Measurements from ENCODE around the gene UBB. TPM values are rescaled to one million over a fixed set of nuclear protein-coding genes. Genes with fewer than 3 reads are reported as not detected.
"Not testable (repeated sequence)": the region's sequence is repeated elsewhere in the genome, so short reads cannot be mapped to it uniquely, and the experiment has no call there.

The UBB gene
- polyA plus RNA-seq, 3 donors = 1,176 to 1,365 (median 1,282) TPM

- peaks cover 29 to 40% of the 10 kb centered on the region in 2 donors for H3K4me1 ChIP-seq (ENCODE audit: control insufficient read depth in 1 of 2, insufficient read depth in 2 of 2, low read length in 2 of 2)
- H3K9me3 Mint-ChIP-seq = no peaks in the 10 kb centered on the region
- intact Hi-C loops (cut with micrococcal nuclease) = loop anchor here (5.0 to 10.0 kb wide), 3 partner anchors 131 to 169 kb away; partner anchors contain the start of genes NCOR1 (in 1 of the 2) and PIGL (in 1 of the 2)
These were observed 2.9 kb downstream of the UBB start for GRCh38 chr17:16383772-16384287.

GRCh38 chr17:16384557-16384956, 3.7 kb downstream of the UBB start:
- 20% methylated on average over 1 of the region's 5 CpGs for WGBS (ENCODE audit: insufficient coverage)
- H2AFZ ChIP-seq (ENCODE audit: insufficient read depth, low read depth, low read length, poor library complexity, severe bottlenecking) = no peak overlapping the region
- intact Hi-C loops (cut with micrococcal nuclease) = loop anchor here (5.0 to 10.0 kb wide), 3 partner anchors 130 to 170 kb away; partner anchors contain the start of genes NCOR1 (in 1 of the 2) and PIGL (in 1 of the 2)
- H3K9me3 ChIP-seq (replicated peaks in 1 of 2; ENCODE audit: control insufficient read depth in 1 of 2, insufficient read depth in 1 of 2, low read length in 2 of 2) = no peaks in the 10 kb centered on the region
- H3K27me3 ChIP-seq (ENCODE audit: control insufficient read depth in 2 of 2, insufficient read depth in 2 of 2, low read length in 2 of 2) = peaks cover 0 to 8% of the 10 kb centered on the region in 2 donors
- Mint-ChIP-seq H3K9me3 (no peaks in the 10 kb centered on the region), H3K4me3 (no peak overlapping the region), H3K27me3 (ENCODE audit: low read depth in 3 of 3) (peaks cover 13 to 32% (median 19%) of the 10 kb centered on the region in 3 donors), H3K4me1 (peaks cover 37% of the 10 kb centered on the region), H3K36me3 (peaks cover 22% of the 10 kb centered on the region in 2 donors), H3K27ac (peak overlapping the region in 1 of 7 donors; percentile 46)
- H3K4me1 ChIP-seq (ENCODE audit: control insufficient read depth in 1 of 2, insufficient read depth in 2 of 2, low read length in 2 of 2) = peaks cover 29 to 40% of the 10 kb centered on the region in 2 donors
- H3K79me2 ChIP-seq (ENCODE audit: insufficient read depth, low read length) = peaks cover 27% of the 10 kb centered on the region
- no peak overlapping the region for H3K4me3 ChIP-seq (replicated peaks in 1 of 3; ENCODE audit: low read depth in 2 of 3, low read length in 3 of 3)
- no peak for DNase-seq
- H4K20me1 ChIP-seq (ENCODE audit: insufficient read depth, low read length) = peaks cover 31% of the 10 kb centered on the region
- no peak overlapping the region for H3K4me2 ChIP-seq (replicated peaks; ENCODE audit: extremely low read depth, low read length, poor library complexity, severe bottlenecking)
- peaks cover 17 to 20% of the 10 kb centered on the region in 2 donors for H3K36me3 ChIP-seq (replicated peaks in 1 of 2; ENCODE audit: control insufficient read depth in 1 of 2, insufficient read depth in 2 of 2, low read length in 2 of 2)
- no peak overlapping the region for H3K27ac ChIP-seq (ENCODE audit: low read depth in 1 of 2, low read length in 2 of 2)
- no peak overlapping the region for H3K9ac ChIP-seq (ENCODE audit: insufficient read depth, low read length, poor library complexity, severe bottlenecking)
- TF ChIP-seq CTCF (IDR thresholded peaks at IDR 0.05) = no peak

More at GRCh38 chr17:16383772-16384287, 2.9 kb downstream of the UBB start:
- no peak overlapping the region for H3K27ac ChIP-seq (ENCODE audit: low read depth in 1 of 2, low read length in 2 of 2)
- Mint-ChIP-seq H3K4me1 (peaks cover 37% of the 10 kb centered on the region), H3K36me3 (peaks cover 22% of the 10 kb centered on the region in 2 donors), H3K4me3 (no peak overlapping the region), H3K27ac (peak overlapping the region in 2 of 7 donors; percentile 29 to 54), H3K27me3 (ENCODE audit: low read depth in 3 of 3) (peaks cover 13 to 28% (median 19%) of the 10 kb centered on the region in 3 donors)
- no peak for DNase-seq
- no peak overlapping the region for H3K4me3 ChIP-seq (replicated peaks in 1 of 3; ENCODE audit: low read depth in 2 of 3, low read length in 3 of 3)
- H3K9ac ChIP-seq (ENCODE audit: insufficient read depth, low read length, poor library complexity, severe bottlenecking) = no peak overlapping the region
- peaks cover 17 to 20% of the 10 kb centered on the region in 2 donors for H3K36me3 ChIP-seq (replicated peaks in 1 of 2; ENCODE audit: control insufficient read depth in 1 of 2, insufficient read depth in 2 of 2, low read length in 2 of 2)
- H3K9me3 ChIP-seq (replicated peaks in 1 of 2; ENCODE audit: control insufficient read depth in 1 of 2, insufficient read depth in 1 of 2, low read length in 2 of 2) = no peaks in the 10 kb centered on the region
- no peak overlapping the region for H3K4me2 ChIP-seq (replicated peaks; ENCODE audit: extremely low read depth, low read length, poor library complexity, severe bottlenecking)
- no peak for TF ChIP-seq CTCF (IDR thresholded peaks at IDR 0.05)
- H4K20me1 ChIP-seq (ENCODE audit: insufficient read depth, low read length) = peaks cover 31% of the 10 kb centered on the region
- peaks cover 0 to 8% of the 10 kb centered on the region in 2 donors for H3K27me3 ChIP-seq (ENCODE audit: control insufficient read depth in 2 of 2, insufficient read depth in 2 of 2, low read length in 2 of 2)
- peaks cover 27% of the 10 kb centered on the region for H3K79me2 ChIP-seq (ENCODE audit: insufficient read depth, low read length)
- no peak overlapping the region for H2AFZ ChIP-seq (ENCODE audit: insufficient read depth, low read depth, low read length, poor library complexity, severe bottlenecking)
- no CpG with 5 or more reads among the region's 5 CpGs for WGBS (ENCODE audit: insufficient coverage)

- 41% methylated on average over 16 of the region's 23 CpGs for WGBS (ENCODE audit: insufficient coverage)
- peaks cover 22% of the 10 kb centered on the region in 2 donors for H3K36me3 Mint-ChIP-seq
- peak overlapping the region in 1 of 7 donors; percentile 76 for H3K27ac Mint-ChIP-seq
- not testable (repeated sequence) for H3K9me3 ChIP-seq (replicated peaks in 1 of 2; ENCODE audit: control insufficient read depth in 1 of 2, insufficient read depth in 1 of 2, low read length in 2 of 2); H3K27me3 ChIP-seq (ENCODE audit: control insufficient read depth in 2 of 2, insufficient read depth in 2 of 2, low read length in 2 of 2); H3K9me3 Mint-ChIP-seq; H3K27ac ChIP-seq (ENCODE audit: low read depth in 1 of 2, low read length in 2 of 2); DNase-seq; H3K9ac ChIP-seq (ENCODE audit: insufficient read depth, low read length, poor library complexity, severe bottlenecking)
- intact Hi-C loops (cut with micrococcal nuclease) = loop anchor here (10.0 kb wide), 2 partner anchors 129 to 171 kb away; partner anchors contain the start of genes NCOR1 (in 1 of the 2) and PIGL (in 1 of the 2)
- peaks cover 35% of the 10 kb centered on the region for H3K4me1 Mint-ChIP-seq
- H2AFZ ChIP-seq (ENCODE audit: insufficient read depth, low read depth, low read length, poor library complexity, severe bottlenecking) = peak overlapping the region; percentile 95
- H3K4me1 ChIP-seq (ENCODE audit: control insufficient read depth in 1 of 2, insufficient read depth in 2 of 2, low read length in 2 of 2) = peaks cover 25 to 40% of the 10 kb centered on the region in 2 donors
- peak overlapping the region in 1 of 3 experiments; percentile 79 for H3K4me3 ChIP-seq (replicated peaks in 1 of 3; ENCODE audit: low read depth in 2 of 3, low read length in 3 of 3)
- H3K79me2 ChIP-seq (ENCODE audit: insufficient read depth, low read length) = peaks cover 23% of the 10 kb centered on the region
- H3K27me3 Mint-ChIP-seq (ENCODE audit: low read depth in 3 of 3) = peaks cover 13 to 32% (median 19%) of the 10 kb centered on the region in 3 donors
- H3K36me3 ChIP-seq (replicated peaks in 1 of 2; ENCODE audit: control insufficient read depth in 1 of 2, insufficient read depth in 2 of 2, low read length in 2 of 2) = peaks cover 17 to 20% of the 10 kb centered on the region in 2 donors
- peaks cover 31% of the 10 kb centered on the region for H4K20me1 ChIP-seq (ENCODE audit: insufficient read depth, low read length)
- peak overlapping the region; percentile 82 to 92 for H3K4me3 Mint-ChIP-seq
- H3K4me2 ChIP-seq (replicated peaks; ENCODE audit: extremely low read depth, low read length, poor library complexity, severe bottlenecking) = peak overlapping the region; percentile 78
These were observed 5.2 kb downstream of the UBB start for GRCh38 chr17:16386126-16386507.
